ENCODE measurements around the gene SLC6A19.

The SLC6A19 gene

GRCh38 chr5:1195916-1196315 lies 5.5 kb upstream of the SLC6A19 start:
- DNase-seq (ENCODE audit: low read depth in 2 of 2) = no peak

GRCh38 chr5:1196562-1196961 lies 4.8 kb upstream of the SLC6A19 start:
- no peak for DNase-seq (ENCODE audit: low read depth in 2 of 2)

GRCh38 chr5:1197876-1198666 lies 3.3 kb upstream of the SLC6A19 start:
- DNase-seq (ENCODE audit: low read depth in 2 of 2) = no peak

- no peak for DNase-seq (ENCODE audit: low read depth in 2 of 2)
Measured at GRCh38 chr5:1199340-1199648, 2.1 kb upstream of the SLC6A19 start.

- no peak for DNase-seq (ENCODE audit: low read depth in 2 of 2)
Measured at GRCh38 chr5:1199649-1200494, 1.5 kb upstream of the SLC6A19 start.

- DNase-seq (ENCODE audit: low read depth in 2 of 2) = no peak
Measured at GRCh38 chr5:1200495-1201326, 684 bp upstream of the SLC6A19 start.

GRCh38 chr5:1202026-1202797 lies 817 bp downstream of the SLC6A19 start:
- no peak for DNase-seq (ENCODE audit: low read depth in 2 of 2)

GRCh38 chr5:1202798-1203185 lies 1.4 kb downstream of the SLC6A19 start:
- DNase-seq (ENCODE audit: low read depth in 2 of 2) = no peak

GRCh38 chr5:1203311-1203967 lies 2.0 kb downstream of the SLC6A19 start:
- DNase-seq (ENCODE audit: low read depth in 2 of 2) = no peak

GRCh38 chr5:1203968-1204692 lies 2.7 kb downstream of the SLC6A19 start:
- DNase-seq (ENCODE audit: low read depth in 2 of 2) = no peak

- no peak for DNase-seq (ENCODE audit: low read depth in 2 of 2)
Measured at GRCh38 chr5:1204693-1205242, 3.4 kb downstream of the SLC6A19 start.

GRCh38 chr5:1205255-1206180 lies 4.1 kb downstream of the SLC6A19 start:
- DNase-seq (ENCODE audit: low read depth in 2 of 2) = no peak

- DNase-seq (ENCODE audit: low read depth in 2 of 2) = no peak
Measured at GRCh38 chr5:1206521-1207412, 5.4 kb downstream of the SLC6A19 start.

GRCh38 chr5:1207555-1207954 lies 6.2 kb downstream of the SLC6A19 start:
- no peak for DNase-seq (ENCODE audit: low read depth in 2 of 2)

GRCh38 chr5:1208221-1208742 lies 6.9 kb downstream of the SLC6A19 start:
- DNase-seq (ENCODE audit: low read depth in 2 of 2) = no peak

- no peak for DNase-seq (ENCODE audit: low read depth in 2 of 2)
Measured at GRCh38 chr5:1208743-1209488, 7.5 kb downstream of the SLC6A19 start.

GRCh38 chr5:1209489-1209852 lies 8.1 kb downstream of the SLC6A19 start:
- DNase-seq (ENCODE audit: low read depth in 2 of 2) = no peak
